Spleen (tissue), 7 donors: ENCODE results near the gene FIBCD1.

Source experiments
- CTCF ChIP-seq, 11 experiments: fragments of 200-600 bp in 7 of 11; fragments of 450-650 bp in 4 of 11; sonication (generic) in 4 of 11; IDR thresholded peaks in 8 of 11; conservative IDR thresholded peaks in 3 of 11; 1 replicate in 7 of 11; 2 replicates in 4 of 11; pipeline versions ENCODE4 v1.4.0 to v1.8.0; 2016 to 2021; ENCODE audit warnings: antibody characterized with exemption in 11 of 11, inconsistent platforms in 4 of 11, mild to moderate bottlenecking in 1 of 11
- POLR2A ChIP-seq, 3 donors: fragments of 450-650 bp; IDR thresholded peaks; one replicate each; pipeline ENCODE4 v1.5.1; 2017; ENCODE audit warnings: antibody characterized with exemption in 3 of 3, mild to moderate bottlenecking in 1 of 3
- POLR2AphosphoS5 ChIP-seq, 3 donors: sonication (generic); formaldehyde crosslinking; IDR thresholded peaks; one replicate each; pipeline ENCODE4 v1.5.1; 2017; ENCODE audit warnings: antibody characterized with exemption in 3 of 3
- donor health status: DM: no; HTN: no; CAD: no; lungs with moderate emphysema.
- donor health status: DM: no; HTN: no; CAD: no.
- donor health status: DM: no; HTN: no; CAD: no.

- TF ChIP-seq POLR2AphosphoS5 (IDR thresholded peaks at IDR 0.05) (no peak), POLR2A (IDR thresholded peaks at IDR 0.05) (no peak), CTCF (IDR thresholded peaks at IDR 0.05 in 8 of 11, conservative IDR thresholded peaks at IDR 0.05 in 3 of 11) (no peak)
Measured at GRCh38 chr9:130943221-130943620, 4.2 kb upstream of the FIBCD1 start.
